ENCODE measurements around the gene STX5. TPM values are rescaled to one million over a fixed set of nuclear protein-coding genes. Genes with fewer than 3 reads are reported as not detected.

The STX5 gene
- total and polyA plus RNA-seq, 9 of the 15 experiments (the other 6 are each of a cell fraction or from before 2014, with no cell fraction given) = 2.8 to 28.6 (median 23.7) TPM

- TF ChIP-seq, protein P1, sequence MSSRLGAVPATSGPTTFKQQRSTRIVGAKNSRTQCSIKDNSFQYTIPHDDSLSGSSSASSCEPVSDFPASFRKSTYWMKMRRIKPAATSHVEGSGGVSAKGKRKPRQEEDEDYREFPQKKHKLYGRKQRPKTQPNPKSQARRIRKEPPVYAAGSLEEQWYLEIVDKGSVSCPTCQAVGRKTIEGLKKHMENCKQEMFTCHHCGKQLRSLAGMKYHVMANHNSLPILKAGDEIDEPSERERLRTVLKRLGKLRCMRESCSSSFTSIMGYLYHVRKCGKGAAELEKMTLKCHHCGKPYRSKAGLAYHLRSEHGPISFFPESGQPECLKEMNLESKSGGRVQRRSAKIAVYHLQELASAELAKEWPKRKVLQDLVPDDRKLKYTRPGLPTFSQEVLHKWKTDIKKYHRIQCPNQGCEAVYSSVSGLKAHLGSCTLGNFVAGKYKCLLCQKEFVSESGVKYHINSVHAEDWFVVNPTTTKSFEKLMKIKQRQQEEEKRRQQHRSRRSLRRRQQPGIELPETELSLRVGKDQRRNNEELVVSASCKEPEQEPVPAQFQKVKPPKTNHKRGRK (tag; IDR thresholded peaks at IDR 0.05) = no peak
- TF ChIP-seq KAT7 (CRISPR knock-in tag; IDR thresholded peaks at IDR 0.05; ENCODE audit: borderline replicate concordance) (peak; percentile 68; the same call in 1 of the 2 replicates), KLF6 (CRISPR knock-in tag; IDR thresholded peaks at IDR 0.05; ENCODE audit: borderline replicate concordance) (no peak)
Measured at GRCh38 chr11:62853279-62853965, 21.6 kb upstream of the STX5 start (continued).

GRCh38 chr11:62852523-62853188 lies 20.8 kb upstream of the STX5 start:
- Histone ChIP-seq H3K9me1 (ENCODE audit: control insufficient read depth, insufficient read depth, low read length) (no peaks in the 10 kb centered on the region), H3K4me2 (ENCODE audit: insufficient read depth, low read length) (peak overlapping the region; percentile 99), H3K79me2 (ENCODE audit: control insufficient read depth, insufficient read depth, low read length) (peaks cover 62% of the 10 kb centered on the region), H3K27me3 (ENCODE audit: control insufficient read depth in 2 of 2, insufficient read depth in 2 of 2, low read length in 2 of 2) (no peaks in the 10 kb centered on the region), H2AFZ (ENCODE audit: low read depth, low read length) (no peak overlapping the region), H3K27ac (ENCODE audit: extremely low read depth, low read depth, low read length) (peak overlapping the region; percentile 92; the same call in 2 of the 3 replicates), H3K9ac (ENCODE audit: insufficient read depth in 1 of 2, low read depth in 2 of 2, low read length in 2 of 2) (peak overlapping the region; percentile 92 to 96; a peak in 2 of 4 replicates), H3K36me3 (ENCODE audit: control insufficient read depth, insufficient read depth, low read length) (peaks cover 46% of the 10 kb centered on the region), H3K4me3 (peak overlapping the region; percentile 74), H3K9me3 (replicated peaks; ENCODE audit: control insufficient read depth, insufficient read depth, low read depth, low read length) (no peaks in the 10 kb centered on the region), H4K20me1 (replicated peaks; ENCODE audit: control insufficient read depth, insufficient read depth, low read length) (peaks cover 44% of the 10 kb centered on the region), H3K4me1 (replicated peaks in 1 of 2; ENCODE audit: control insufficient read depth in 2 of 2, insufficient read depth in 2 of 2, low read length in 2 of 2) (peaks cover 0 to 14% of the 10 kb centered on the region in 2 experiments; a peak in 2 of 5 replicates)
- no peak for ATAC-seq
- intact Hi-C loops (cut with micrococcal nuclease) = no loop called here
- DNase-seq (ENCODE audit: extremely low read depth in 1 of 4, low spot score in 3 of 4) = peak in 1 of 4 experiments; percentile 14
- ChIA-PET CTCF (ENCODE audit: low intra/inter-chr PET ratio) (no interaction called here), POLR2A (interaction anchor here (0.6 to 10.0 kb wide), 15 partner anchors 7 to 261 kb away, joined by 3 to 403 read pairs (median 8); partner anchors contain the start of genes SLC3A2, STX5, TEX54 and TTC9C)
- no peak for FAIRE-seq
- no TSS peak for BruUV-seq (replicated peaks)
- in situ Hi-C loops (cut with MboI) = loop anchor here (25.0 kb wide), 1 partner anchor 465 kb away; no protein-coding TSS in a partner anchor
- TF ChIP-seq HNRNPUL1 (IDR thresholded peaks at IDR 0.05; ENCODE audit: low read length) (peak; percentile 26; the same call in 1 of the 2 replicates), POLR2G (IDR thresholded peaks at IDR 0.05; ENCODE audit: low read depth, low read length) (peak; percentile 18; the same call in 1 of the 2 replicates), RBM39 (optimal IDR thresholded peaks at IDR 0.05; ENCODE audit: low read depth, low read length) (peak; percentile 92), ZSCAN32 (CRISPR knock-in tag; IDR thresholded peaks at IDR 0.05) (no peak), MTA3 (IDR thresholded peaks at IDR 0.05; ENCODE audit: borderline replicate concordance) (no peak), ZSCAN29 (IDR thresholded peaks at IDR 0.05) (no peak), EWSR1 (IDR thresholded peaks at IDR 0.05; ENCODE audit: borderline replicate concordance, low read depth, partially characterized antibody) (peak; percentile 35), POLR2H (tag; IDR thresholded peaks at IDR 0.05; ENCODE audit: low read depth) (peak; percentile 15; the same call in 1 of the 2 replicates), HNRNPL (IDR thresholded peaks at IDR 0.05; ENCODE audit: low read depth, low read length) (peak; percentile 32; the same call in 1 of the 2 replicates), PRPF4 (IDR thresholded peaks at IDR 0.05; ENCODE audit: insufficient read depth, low read depth, low read length, poor library complexity, severe bottlenecking) (peak; percentile 5), KDM5B (IDR thresholded peaks at IDR 0.05; ENCODE audit: insufficient replicate concordance, low read depth, low read length) (peak; percentile 1), USF2 (CRISPR knock-in tag; IDR thresholded peaks at IDR 0.05) (no peak), U2AF1 (optimal IDR thresholded peaks at IDR 0.05; ENCODE audit: low read depth, low read length) (peak; percentile 86), RBFOX2 (IDR thresholded peaks at IDR 0.05; ENCODE audit: low read depth, low read length) (peak; percentile 67)

Measured in K562 (cell line).